Spleen (tissue), 11 donors: ENCODE data around the gene GPR137. TPM values are rescaled to one million over a fixed set of nuclear protein-coding genes. Genes with fewer than 3 reads are reported as not detected.
"Not testable (repeated sequence)": the region's sequence is repeated elsewhere in the genome, so short reads cannot be mapped to it uniquely, and the experiment has no call there.

Experiments
- DNase-seq: peaks from one replicate; pipeline ENCODE4 v3.0.0-alpha.2; 2020
- H3K27ac ChIP-seq, 8 donors: fragments of 200-600 bp; sonication (generic) in 7 of 8; 1 replicate in 4 of 8; 2 replicates in 4 of 8; pipeline versions ENCODE4 v1.5.0 to v1.8.0; 2016 to 2021; ENCODE audit warnings: inconsistent platforms in 4 of 8, mild to moderate bottlenecking in 4 of 8, moderate library complexity in 1 of 8
- H3K27me3 ChIP-seq, 7 donors: fragments of 200-600 bp; sonication (generic) in 6 of 7; replicated peaks in 1 of 7; 1 replicate in 4 of 7; 2 replicates in 3 of 7; pipeline versions ENCODE4 v1.5.0 to v1.8.0; 2016 to 2021; ENCODE audit warnings: inconsistent platforms in 3 of 7, mild to moderate bottlenecking in 1 of 7
- H3K36me3 ChIP-seq, 6 donors: fragments of 200-600 bp; sonication (generic) in 5 of 6; 1 replicate in 4 of 6; 2 replicates in 2 of 6; pipeline versions ENCODE4 v1.5.0 to v1.8.0; 2016 to 2021; ENCODE audit warnings: inconsistent platforms in 2 of 6
- H3K4me1 ChIP-seq, 6 donors: fragments of 200-600 bp; sonication (generic) in 5 of 6; 1 replicate in 3 of 6; 2 replicates in 3 of 6; pipeline versions ENCODE4 v1.5.0 to v1.8.0; 2016 to 2021; ENCODE audit warnings: inconsistent platforms in 3 of 6
- H3K4me3 ChIP-seq, 8 donors: fragments of 200-600 bp; sonication (generic) in 7 of 8; 1 replicate in 4 of 8; 2 replicates in 4 of 8; pipeline versions ENCODE4 v1.5.0 to v1.8.0; 2016 to 2021; ENCODE audit warnings: inconsistent platforms in 4 of 8, mild to moderate bottlenecking in 4 of 8, moderate library complexity in 2 of 8
- H3K9me3 ChIP-seq, 8 donors: fragments of 200-600 bp; sonication (generic) in 7 of 8; 1 replicate in 4 of 8; 2 replicates in 4 of 8; pipeline versions ENCODE4 v1.5.0 to v1.8.0; 2016 to 2021; ENCODE audit warnings: inconsistent platforms in 4 of 8
- POLR2A ChIP-seq, 3 donors: fragments of 450-650 bp; IDR thresholded peaks; one replicate each; pipeline ENCODE4 v1.5.1; 2017; ENCODE audit warnings: antibody characterized with exemption in 3 of 3, mild to moderate bottlenecking in 1 of 3
- POLR2AphosphoS5 ChIP-seq, 3 donors: sonication (generic); formaldehyde crosslinking; IDR thresholded peaks; one replicate each; pipeline ENCODE4 v1.5.1; 2017; ENCODE audit warnings: antibody characterized with exemption in 3 of 3
- WGBS, 5 donors: extraction: QIAGEN DNeasy Blood & Tissue Kit in 3 of 5; methylation state at CpG; one replicate each; pipeline versions ENCODE4 v1.1.5 to v1.1.7; 2013 to 2018; 5-methylcytosine and 5-hydroxymethylcytosine counted together
- intact Hi-C: fragments of 100-400 bp; cut with DNase I; formaldehyde crosslinking; loops from one replicate; pipeline ENCODE4 v1.15.0; 2023; ENCODE audit warnings: low total_unique reads
- polyA plus RNA-seq, 3 donors: library from polyadenylated mRNA; stranded (reverse); fragments of 200-250 nt; gene quantifications; one replicate each; pipeline ENCODE4 v1.2.1, GENCODE V29; 2013
- total RNA-seq, 7 donors: library from RNA; depleted of rRNA in 3 of 7; stranded (reverse); fragments of >200 nt in 3 of 7; fragmentation: NEBNext Ultra II Directional in 4 of 7; extraction: Animal tissue kit (Norgen Biotek cat#: 25700) in 4 of 7; gene quantifications; one replicate each; pipeline versions ENCODE4 v1.1.0 to v1.2.1, GENCODE V29; 2016 to 2021
- TF ChIP-seq, protein P1 (sequence below), 11 experiments: fragments of 200-600 bp in 7 of 11; fragments of 450-650 bp in 4 of 11; sonication (generic) in 4 of 11; IDR thresholded peaks in 8 of 11; conservative IDR thresholded peaks in 3 of 11; 1 replicate in 7 of 11; 2 replicates in 4 of 11; pipeline versions ENCODE4 v1.4.0 to v1.8.0; 2016 to 2021; ENCODE audit warnings: antibody characterized with exemption in 11 of 11, inconsistent platforms in 4 of 11, mild to moderate bottlenecking in 1 of 11
- donor health status: healthy with polysubstance abuse.
- donor health status: DM: no; HTN: no; CAD: no; lungs with moderate emphysema.
- donor health status: DM: no; HTN: no; CAD: no.
- donor health status: Bipolar disorder and iron deficiency.
- donor health status: healthy.
- donor health status: DM: no; HTN: no; CAD: no.
- donor health status: DM: yes; HTN: yes; CAD: no.

Gene GPR137
- total and polyA plus RNA-seq, 10 donors: 13.7 to 37.2 (median 28.1) TPM

DNA sequence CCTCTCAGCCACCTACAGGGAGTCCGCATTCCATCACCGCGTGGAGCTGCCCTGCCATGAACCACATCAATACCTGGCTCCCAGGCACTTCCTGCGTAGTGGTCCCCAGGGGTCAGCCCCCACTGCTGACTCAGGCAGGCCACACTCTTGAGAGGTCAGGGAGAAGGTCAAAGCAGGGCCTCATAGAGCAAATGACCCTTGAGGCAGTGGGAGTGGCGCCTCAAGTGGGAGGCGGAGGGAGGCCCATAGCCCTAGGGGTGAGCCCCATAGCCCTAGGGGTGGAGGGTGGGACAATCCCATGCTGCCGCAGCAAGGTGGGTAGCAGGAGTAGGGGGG lies 37.2 kb downstream of the GPR137 start:
- Histone ChIP-seq H3K27me3 (no peaks in the 10 kb centered on the region), H3K27ac (peak overlapping the region in 1 of 8 donors; percentile 41), H3K36me3 (peaks cover 0 to 42% (median 18%) of the 10 kb centered on the region in 6 donors), H3K9me3 (peaks cover 0 to 6% (median 0%) of the 10 kb centered on the region in 8 donors), H3K4me1 (peaks cover 4 to 40% (median 18%) of the 10 kb centered on the region in 6 donors), H3K4me3 (no peak overlapping the region)
- WGBS, 5 donors: 74 to 92% (median 89%) methylated on average over 6 to 7 of the region's 7 CpGs
- TF ChIP-seq, protein P1, sequence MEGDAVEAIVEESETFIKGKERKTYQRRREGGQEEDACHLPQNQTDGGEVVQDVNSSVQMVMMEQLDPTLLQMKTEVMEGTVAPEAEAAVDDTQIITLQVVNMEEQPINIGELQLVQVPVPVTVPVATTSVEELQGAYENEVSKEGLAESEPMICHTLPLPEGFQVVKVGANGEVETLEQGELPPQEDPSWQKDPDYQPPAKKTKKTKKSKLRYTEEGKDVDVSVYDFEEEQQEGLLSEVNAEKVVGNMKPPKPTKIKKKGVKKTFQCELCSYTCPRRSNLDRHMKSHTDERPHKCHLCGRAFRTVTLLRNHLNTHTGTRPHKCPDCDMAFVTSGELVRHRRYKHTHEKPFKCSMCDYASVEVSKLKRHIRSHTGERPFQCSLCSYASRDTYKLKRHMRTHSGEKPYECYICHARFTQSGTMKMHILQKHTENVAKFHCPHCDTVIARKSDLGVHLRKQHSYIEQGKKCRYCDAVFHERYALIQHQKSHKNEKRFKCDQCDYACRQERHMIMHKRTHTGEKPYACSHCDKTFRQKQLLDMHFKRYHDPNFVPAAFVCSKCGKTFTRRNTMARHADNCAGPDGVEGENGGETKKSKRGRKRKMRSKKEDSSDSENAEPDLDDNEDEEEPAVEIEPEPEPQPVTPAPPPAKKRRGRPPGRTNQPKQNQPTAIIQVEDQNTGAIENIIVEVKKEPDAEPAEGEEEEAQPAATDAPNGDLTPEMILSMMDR (IDR thresholded peaks at IDR 0.05 in 8 of 11, conservative IDR thresholded peaks at IDR 0.05 in 3 of 11): no peak
- no peak for TF ChIP-seq POLR2A (IDR thresholded peaks at IDR 0.05)
- peak in 2 of 3 donors; percentile 17 to 32 for TF ChIP-seq POLR2AphosphoS5 (IDR thresholded peaks at IDR 0.05)
- DNase-seq: no peak
- intact Hi-C loops: no loop called here

DNA sequence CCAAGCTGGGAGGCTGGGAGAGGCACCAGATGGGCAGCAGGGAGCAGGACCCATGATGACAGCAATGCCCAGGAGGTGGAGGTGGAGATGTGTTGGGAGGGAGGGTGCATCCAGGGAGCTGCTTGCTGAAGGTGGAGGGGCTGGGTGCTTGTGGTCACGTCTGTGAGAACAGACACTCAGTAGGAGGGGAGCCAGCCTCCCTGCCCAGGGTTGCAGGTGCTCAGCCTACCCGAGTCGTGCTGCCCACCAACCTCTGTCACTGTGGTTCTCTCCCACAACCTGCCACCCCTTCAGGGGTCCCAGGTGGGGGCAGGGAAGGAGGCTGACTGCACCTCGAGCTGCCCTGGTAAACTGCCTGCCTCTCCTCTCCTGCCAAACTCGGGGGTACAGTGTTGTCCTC lies 37.7 kb downstream of the GPR137 start:
- DNase-seq: no peak
- Histone ChIP-seq H3K36me3 (peaks cover 0 to 42% (median 18%) of the 10 kb centered on the region in 6 donors), H3K27ac (peak overlapping the region in 4 of 8 donors; percentile 19 to 45 (median 40)), H3K4me3 (no peak overlapping the region), H3K4me1 (peaks cover 4 to 39% (median 18%) of the 10 kb centered on the region in 6 donors), H3K9me3 (peaks cover 0 to 6% (median 0%) of the 10 kb centered on the region in 8 donors), H3K27me3 (no peaks in the 10 kb centered on the region)
- WGBS, 5 donors: 46 to 59% (median 49%) methylated on average over 4 to 5 of the region's 5 CpGs
- TF ChIP-seq POLR2A (IDR thresholded peaks at IDR 0.05) (no peak), POLR2AphosphoS5 (IDR thresholded peaks at IDR 0.05) (no peak)
- TF ChIP-seq, protein P1 (IDR thresholded peaks at IDR 0.05 in 8 of 11, conservative IDR thresholded peaks at IDR 0.05 in 3 of 11): no peak
- intact Hi-C loops: no loop called here

DNA sequence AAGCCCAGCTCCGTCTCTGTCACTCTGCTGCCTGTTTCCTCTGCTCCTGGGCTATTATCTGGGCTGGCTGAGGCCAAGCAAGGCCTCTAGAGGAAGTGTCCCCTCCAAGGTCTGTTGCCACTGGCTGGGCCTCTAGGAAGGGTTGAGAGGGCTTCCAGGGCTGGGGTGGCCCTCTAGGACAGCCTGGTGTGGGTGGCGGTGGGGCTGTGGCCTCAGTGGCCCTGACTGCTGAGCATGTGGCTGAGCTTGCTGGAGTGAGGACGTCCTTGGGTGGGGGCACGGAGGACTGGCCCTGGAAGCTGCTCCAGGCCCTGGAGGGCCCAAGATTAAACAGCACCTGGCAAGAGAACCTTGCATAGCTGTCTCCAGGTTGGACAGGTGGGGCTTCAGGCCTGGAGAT lies 38.3 kb downstream of the GPR137 start:
- TF ChIP-seq POLR2AphosphoS5 (IDR thresholded peaks at IDR 0.05): peak in 2 of 3 donors; percentile 32 to 53
- DNase-seq, H3K4me3 ChIP-seq, intact Hi-C loops, H3K27me3 ChIP-seq, H3K9me3 ChIP-seq: not testable (repeated sequence)
- peaks cover 0 to 42% (median 18%) of the 10 kb centered on the region in 6 donors for H3K36me3 ChIP-seq
- WGBS, 5 donors: 68 to 90% (median 76%) methylated on average over 3 to 4 of the region's 4 CpGs
- H3K27ac ChIP-seq: peak overlapping the region in 4 of 8 donors; percentile 19 to 45 (median 40)
- peaks cover 2 to 35% (median 12%) of the 10 kb centered on the region in 6 donors for H3K4me1 ChIP-seq

DNA sequence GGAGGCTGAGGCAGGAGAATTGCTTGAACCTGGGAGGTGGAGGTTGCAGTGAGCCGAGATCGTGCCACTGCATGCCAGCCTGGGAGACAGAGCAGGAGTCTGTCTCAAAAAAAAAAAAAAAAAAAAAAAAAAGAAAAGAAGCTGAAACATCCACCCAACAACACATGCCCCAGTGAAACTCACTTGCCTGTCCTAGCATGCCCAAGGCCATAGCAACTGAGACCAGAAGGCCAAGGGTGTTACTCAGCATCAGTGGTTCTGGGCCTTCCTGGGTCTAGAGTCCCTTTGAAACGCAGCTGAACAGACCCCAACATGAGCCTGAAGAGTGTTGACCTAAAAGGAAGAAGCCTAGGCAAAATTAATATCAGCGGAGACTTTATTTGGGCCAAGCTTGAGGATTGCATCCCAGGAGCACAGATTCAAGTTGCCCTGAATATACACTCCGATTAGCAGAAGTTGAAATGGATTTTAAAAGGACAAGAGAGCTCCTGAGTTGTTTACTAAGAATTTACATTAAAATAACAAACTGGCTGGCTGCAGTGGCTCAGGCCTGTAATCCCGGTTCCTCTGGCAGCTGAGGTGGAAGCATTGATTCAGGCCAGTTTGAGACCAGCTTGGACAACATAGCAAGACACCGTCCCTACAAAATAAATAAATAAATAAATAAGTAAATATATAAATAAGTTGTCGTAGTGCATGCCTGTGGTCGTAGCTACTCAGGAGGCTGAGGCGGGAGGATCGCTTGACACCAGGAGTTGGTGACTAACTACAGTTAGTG lies 39.2 kb downstream of the GPR137 start:
- Histone ChIP-seq H3K27ac (no peak overlapping the region), H3K36me3 (peaks cover 0 to 37% (median 18%) of the 10 kb centered on the region in 6 donors), H3K4me1 (peaks cover 0 to 34% (median 8%) of the 10 kb centered on the region in 6 donors), H3K27me3 (no peaks in the 10 kb centered on the region), H3K4me3 (no peak overlapping the region), H3K9me3 (peaks cover 0 to 6% (median 0%) of the 10 kb centered on the region in 8 donors)
- no peak for TF ChIP-seq POLR2AphosphoS5 (IDR thresholded peaks at IDR 0.05)
- TF ChIP-seq, protein P1 (IDR thresholded peaks at IDR 0.05 in 8 of 11, conservative IDR thresholded peaks at IDR 0.05 in 3 of 11): no peak
- no peak for TF ChIP-seq POLR2A (IDR thresholded peaks at IDR 0.05)
- 92 to 95% (median 95%) methylated on average over 11 of the region's 11 CpGs for WGBS, 5 donors
- intact Hi-C loops: no loop called here
- DNase-seq: no peak
